Astrocyte (in vitro differentiated cells and primary cell): ENCODE measurements around the gene DISC1.

Experiments used
- CTCF ChIP-seq: IDR thresholded peaks from 2 replicates; pipeline ENCODE4 v1.5.1; 2011; ENCODE audit warnings: low read depth, mild to moderate bottlenecking, inconsistent platforms, low read length, moderate library complexity; ENCODE audit not compliant: insufficient read depth
- EZH2 ChIP-seq: IDR thresholded peaks from 2 replicates; pipeline ENCODE4 v1.6.1; 2012; ENCODE audit warnings: mild to moderate bottlenecking, low read length, inconsistent platforms; ENCODE audit not compliant: insufficient read depth

GRCh38 chr1:232017759-232018158, 391.2 kb downstream of the DISC1 start:
- TF ChIP-seq CTCF = no peak
- TF ChIP-seq EZH2 = no peak
